AML-193 (cell line): ENCODE measurements around the gene DYNC2I2.
"Not testable (repeated sequence)": the region's sequence is repeated elsewhere in the genome, so short reads cannot be mapped to it uniquely, and the experiment has no call there.

Experiments used
- DNase-seq, 2 experiments: peaks; one replicate each; lab custom pipeline; 2025; lab: John Stamatoyannopoulos, UW

The DYNC2I2 gene

DNA sequence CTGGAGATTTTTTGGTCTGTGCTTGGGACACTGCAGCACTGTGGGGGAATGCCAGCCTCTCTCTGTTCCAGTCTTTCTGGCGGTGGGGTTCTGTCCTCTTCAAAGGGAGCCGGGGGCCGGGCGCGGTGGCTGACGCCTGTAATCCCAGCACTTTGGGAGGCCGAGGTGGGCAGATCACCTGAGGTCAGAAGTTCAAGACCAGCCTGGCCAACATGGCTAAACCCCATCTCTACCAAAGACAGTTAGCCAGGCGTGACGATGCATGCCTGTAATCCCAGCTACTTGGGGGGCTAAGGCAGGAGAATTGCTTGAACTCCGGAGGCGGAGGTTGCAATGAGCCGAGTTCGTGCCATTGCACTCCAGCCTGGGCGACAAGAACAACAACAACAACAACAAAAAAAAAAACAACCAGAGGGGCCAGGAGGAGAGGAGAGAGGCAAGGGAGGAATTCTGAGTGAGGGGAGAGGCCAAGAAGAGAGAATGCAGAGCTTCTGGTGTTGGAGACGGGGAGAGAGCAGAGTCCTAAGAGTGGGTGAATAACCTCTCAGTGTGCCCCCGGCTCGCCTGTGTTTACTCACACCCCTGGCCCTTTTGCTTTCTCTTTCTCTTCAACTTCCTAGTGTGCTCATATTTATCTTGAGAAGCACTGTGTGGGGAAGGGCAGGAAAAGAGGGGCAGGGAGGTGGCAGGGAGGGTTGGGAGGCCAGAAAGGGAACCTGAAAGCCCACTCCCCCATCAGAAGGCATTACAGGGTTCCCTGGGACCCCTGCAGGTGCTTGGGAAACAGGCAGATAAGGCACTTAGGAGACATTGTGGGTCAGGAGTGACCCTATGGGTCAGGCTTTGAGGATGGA is 29.2 kb upstream of the DYNC2I2 start:
- DNase-seq: peak in 1 of 2 experiments; percentile 23

DNA sequence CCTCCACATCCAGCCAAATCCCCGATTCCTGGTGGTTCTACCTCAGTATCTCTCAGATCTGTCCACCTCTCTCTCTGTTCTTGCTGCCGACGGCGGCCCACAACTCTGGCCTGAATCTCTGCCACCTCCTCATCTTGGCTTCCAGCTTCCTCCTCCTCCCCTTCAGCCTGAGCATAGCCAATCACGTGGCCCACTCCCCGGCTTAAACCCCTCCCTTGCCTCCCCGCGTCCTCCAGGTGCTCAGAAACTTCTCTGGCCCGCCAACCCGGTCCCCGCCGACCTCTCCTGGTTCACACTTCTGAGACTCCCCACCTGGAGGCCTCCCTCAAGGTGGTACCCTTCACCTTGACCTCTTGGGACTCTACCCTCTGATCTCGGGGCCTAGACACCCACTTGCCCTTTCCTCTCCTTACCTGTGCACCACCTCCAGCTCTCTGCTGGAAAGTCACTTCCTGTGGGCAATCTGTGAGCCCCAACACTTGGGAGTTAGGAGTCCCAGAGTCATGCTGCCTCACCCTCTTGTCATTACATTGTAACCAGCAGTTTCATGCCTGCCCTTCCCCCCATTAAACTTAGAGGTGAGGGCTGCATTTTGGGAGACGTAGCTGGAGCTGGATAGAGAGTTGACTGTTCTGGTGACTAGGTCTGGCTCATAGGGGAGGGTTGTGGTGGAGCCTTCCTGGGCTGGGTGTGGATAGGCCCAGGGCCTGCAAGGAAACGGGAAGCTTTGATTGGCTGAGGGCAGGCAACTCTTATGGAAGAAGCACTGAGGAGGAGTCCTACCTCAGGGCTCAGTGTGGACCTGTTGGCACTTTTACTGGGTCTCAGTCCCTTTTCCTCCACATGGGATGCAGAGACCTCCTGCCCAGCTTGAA is 27.9 kb upstream of the DYNC2I2 start:
- peak; percentile 65 to 73 for DNase-seq

GRCh38 chr9:128684065-128684324 is 27.3 kb upstream of the DYNC2I2 start:
- no peak for DNase-seq

GRCh38 chr9:128683340-128684064 is 26.9 kb upstream of the DYNC2I2 start:
- DNase-seq: peak; percentile 37 to 49

- no peak for DNase-seq
These were observed 21.1 kb upstream of the DYNC2I2 start for GRCh38 chr9:128677794-128678193.

DNA sequence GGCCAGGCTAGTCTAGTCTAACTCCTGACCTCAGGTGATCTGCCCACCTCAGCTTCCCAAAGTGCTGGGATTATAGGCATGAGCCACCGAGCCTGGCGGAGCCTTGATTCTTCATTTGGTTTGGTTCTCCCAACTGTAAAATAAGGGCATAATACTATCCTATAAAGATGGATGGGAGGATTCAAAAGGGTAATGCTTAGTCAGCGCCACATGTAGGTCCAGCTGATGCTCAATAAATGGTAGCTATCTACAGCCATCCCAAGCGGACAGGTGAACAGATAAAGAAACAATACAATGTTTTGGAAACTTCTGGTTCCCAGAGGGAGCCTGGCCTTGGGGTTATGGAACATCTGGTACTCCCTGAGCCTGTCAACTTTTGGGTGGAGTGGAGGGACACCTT is 18.7 kb upstream of the DYNC2I2 start:
- no peak for DNase-seq

GRCh38 chr9:128669786-128670185 is 13.1 kb upstream of the DYNC2I2 start:
- DNase-seq: no peak

GRCh38 chr9:128666481-128666941 is 9.9 kb upstream of the DYNC2I2 start:
- not testable (repeated sequence) for DNase-seq

- no peak for DNase-seq
These were observed 1.1 kb upstream of the DYNC2I2 start for GRCh38 chr9:128657796-128658195.

DNA sequence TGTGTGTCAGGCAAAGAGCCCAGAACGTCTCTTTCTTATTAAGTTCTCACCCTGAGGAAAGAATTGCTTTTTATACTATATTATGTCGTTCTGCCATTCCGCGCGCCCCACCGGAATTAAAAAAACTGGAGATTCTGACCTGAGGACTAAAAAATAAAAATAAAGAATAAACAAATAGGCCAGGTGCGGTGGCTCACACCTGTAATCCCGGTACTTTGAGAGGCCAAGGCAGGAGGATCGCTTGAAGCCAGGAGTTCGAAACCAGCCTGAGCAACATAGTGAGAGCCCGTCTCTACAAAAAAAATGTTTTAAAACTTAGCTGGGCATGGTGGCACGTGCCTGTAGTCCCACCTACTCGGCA is 677 bp upstream of the DYNC2I2 start:
- DNase-seq: no peak

DNA sequence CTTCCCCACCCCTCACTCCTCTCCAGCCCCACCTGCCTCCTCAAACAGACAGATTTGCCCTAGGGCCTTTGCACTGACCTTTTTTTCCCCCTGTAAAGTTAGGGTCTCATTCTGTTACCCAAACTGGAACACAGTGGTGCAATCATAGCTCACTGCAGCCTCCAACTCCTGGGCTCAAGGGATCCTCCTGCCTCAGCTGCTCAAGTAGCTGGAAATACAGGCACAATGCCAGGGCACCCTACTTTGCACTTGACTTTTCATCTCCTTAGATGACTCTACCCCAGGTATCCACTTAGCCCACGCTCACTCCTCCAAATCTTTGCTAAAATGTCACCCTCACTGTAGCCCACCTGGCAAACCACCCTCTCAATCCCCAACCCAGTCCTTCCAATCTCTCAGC is 2.2 kb downstream of the DYNC2I2 start:
- no peak for DNase-seq

DNA sequence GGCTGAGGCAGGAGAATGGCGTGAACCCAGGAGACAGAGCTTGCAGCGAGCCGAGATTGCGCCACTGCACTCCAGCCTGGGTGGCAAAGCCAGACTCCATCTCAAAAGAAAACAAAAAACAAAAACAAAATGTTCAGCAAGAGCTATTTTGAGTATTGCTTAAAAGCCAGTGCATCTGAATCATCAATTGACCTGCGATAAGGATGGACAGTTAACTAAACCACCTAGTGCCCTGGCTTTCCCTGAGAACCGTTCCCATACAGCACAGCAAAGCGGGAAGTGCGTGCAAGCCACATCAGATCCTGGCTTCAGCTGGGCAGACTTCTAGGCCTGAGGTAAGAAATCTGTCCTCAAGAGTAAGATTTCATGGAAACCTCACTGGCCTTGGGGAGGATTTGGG is 2.7 kb downstream of the DYNC2I2 start:
- no peak for DNase-seq

- no peak for DNase-seq
These were observed 4.8 kb downstream of the DYNC2I2 start for GRCh38 chr9:128651798-128652197.

DNA sequence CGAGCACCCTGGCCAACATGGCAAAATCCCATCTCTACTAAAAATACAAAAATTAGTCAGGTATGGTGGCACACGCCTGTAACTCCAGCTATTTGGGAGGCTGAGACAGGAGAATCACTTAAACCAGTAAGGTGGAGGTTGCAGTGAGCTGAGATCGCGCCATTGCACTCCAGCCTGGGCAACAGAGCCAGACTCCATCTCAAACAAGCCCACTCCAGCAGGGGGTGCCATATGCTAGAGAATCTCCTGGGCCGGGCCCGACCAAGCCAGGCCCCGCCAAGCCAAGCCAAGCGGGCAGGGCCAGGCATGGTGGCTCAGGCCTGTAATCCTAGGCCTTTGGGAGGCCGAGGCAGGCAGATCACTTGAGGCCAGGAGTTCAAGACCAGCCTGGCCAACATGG is 8.4 kb downstream of the DYNC2I2 start:
- peak; percentile 21 to 24 for DNase-seq

- DNase-seq: no peak
These were observed 12.9 kb downstream of the DYNC2I2 start for GRCh38 chr9:128643519-128644300.

DNA sequence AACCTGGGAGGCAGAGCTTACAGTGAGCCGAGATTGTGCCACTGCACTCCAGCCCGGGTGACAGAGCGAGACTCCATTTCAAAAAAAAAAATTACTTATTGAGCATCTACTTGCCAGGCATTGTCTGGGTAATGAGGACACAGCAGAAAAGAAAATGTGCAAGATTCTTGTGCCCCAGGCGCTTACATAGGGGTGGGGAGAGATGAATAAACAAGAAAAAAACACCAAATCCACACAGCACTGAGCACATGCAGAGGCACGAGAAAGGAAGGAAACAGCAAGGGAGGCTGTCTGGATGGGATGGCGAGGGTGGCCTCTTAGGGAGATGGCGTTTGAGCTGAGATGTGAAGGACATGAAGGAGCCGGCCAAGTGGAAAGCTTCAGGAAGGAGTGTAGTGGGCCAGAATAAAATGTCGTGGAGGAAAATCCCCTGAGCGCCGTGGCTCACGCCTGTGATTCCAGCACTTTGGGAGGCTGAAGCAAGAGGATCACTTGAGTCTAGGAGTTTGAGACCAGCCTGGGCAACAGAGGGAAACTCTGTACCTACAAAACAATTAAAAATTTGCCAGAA is 13.9 kb downstream of the DYNC2I2 start:
- DNase-seq: no peak

DNA sequence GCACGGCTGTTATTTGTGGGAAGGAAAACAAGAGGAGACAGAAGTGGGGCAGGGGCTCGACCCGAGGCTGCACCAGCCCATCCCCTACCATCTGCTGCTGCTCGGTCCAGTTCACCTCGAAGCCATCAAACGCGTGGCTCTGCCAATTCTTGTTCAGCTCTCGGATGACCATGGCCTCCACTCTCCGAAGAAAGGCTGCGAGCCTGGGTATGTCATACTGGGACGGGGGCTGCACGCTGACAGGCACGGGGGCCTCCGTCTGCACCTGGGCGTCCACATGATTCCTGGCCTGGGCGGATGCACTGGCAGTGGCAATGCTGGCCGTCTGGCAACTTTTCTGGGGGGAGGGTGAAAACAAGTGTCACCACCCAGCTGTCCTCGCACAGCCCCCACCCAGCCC is 16.0 kb downstream of the DYNC2I2 start:
- DNase-seq: no peak

DNA sequence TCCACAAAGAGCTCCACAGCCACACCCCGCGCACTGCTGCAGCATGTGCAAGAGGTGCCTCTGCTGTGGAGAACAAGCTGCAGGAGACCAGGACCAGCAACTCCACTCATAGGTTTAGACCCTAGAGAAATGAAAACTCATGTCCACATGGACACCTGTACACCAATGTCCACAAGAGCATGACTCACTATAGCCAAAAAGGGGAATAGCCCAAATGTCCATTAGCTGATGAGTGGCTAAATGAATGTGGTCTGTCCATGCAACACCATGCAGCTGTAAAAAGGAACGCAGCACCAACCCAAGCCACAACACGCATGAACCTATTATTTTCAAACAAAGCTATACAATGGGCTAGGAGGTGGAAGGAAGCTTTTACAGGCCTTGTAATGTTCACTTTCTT is 18.1 kb downstream of the DYNC2I2 start:
- no peak for DNase-seq

DNA sequence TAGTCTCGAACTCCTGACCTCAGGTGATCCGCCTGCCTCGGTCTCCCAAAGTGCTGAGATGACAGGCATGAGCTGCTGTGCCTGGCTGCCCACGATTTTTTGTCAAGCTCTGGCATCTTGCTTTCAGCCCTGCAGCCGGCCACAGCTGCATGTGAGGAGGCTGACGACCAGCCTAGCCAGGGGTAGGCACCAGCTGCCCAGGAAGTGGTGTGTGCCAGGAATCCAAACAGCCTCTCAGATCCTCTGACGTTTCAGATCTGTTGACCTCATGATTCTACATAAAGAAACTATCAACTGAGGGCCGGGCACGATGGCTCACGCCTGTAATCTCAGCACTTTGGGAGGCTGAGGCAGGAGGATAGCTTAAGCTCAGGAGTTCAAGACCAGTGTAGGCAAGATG is 19.0 kb downstream of the DYNC2I2 start:
- no peak for DNase-seq

DNA sequence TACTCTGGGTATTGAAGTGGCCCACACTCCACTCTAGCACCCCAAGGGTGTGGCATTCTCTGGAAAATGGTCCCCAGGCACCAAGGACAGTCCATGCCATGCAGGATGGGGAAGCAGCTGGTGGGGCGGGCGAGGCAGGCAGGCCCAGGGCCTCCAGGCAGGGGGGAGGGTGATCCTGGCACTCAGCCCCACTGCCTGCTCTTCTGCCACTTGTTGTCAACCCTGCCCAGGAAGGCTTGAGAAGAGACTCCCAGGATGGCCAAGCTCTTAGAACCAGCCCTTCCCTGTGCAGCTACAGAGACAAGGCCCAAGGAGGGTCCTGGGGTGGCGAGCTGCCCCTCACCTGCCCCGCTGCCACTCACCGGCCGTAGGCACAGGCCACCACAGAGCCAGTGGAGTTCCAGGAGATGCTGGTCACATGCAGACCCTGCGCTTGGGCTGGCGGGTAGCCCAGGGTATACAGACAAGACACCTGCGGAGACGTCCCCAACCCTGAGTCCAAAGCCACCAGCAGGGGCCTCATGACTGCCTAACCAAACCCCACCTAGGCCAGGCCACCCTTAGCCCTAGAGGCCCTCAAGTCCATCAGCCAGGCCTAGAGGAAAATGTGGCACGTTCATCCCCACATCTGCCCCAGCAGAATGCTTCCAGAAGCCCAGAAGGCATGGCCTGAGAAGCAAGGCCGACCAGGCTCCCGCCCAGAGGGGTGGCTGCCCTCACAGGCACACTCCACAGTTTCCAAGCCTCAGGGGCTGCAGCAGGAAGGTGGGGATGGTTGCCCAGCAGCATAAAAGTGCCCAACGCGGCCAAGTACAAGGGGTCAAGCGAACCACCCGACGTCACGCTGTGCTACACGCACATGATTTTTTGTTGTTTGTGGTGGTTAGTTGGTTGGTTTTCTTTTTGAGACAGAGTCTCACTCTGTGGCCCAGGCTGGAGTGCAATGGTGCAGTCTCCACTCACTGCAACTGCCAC is 19.8 kb downstream of the DYNC2I2 start:
- DNase-seq: no peak
